Muscle layer of colon (tissue), 2 donors: ENCODE data around the gene SYNPO2.

Source experiments
- H3K27ac ChIP-seq: one replicate; pipeline ENCODE4 v1.7.0; 2013; ENCODE audit warnings: low read depth, mild to moderate bottlenecking, low read length, moderate library complexity
- H3K27me3 ChIP-seq, 2 donors: one replicate each; pipeline ENCODE4 v1.7.0; 2013; ENCODE audit warnings: low read length in 2 of 2, mild to moderate bottlenecking in 2 of 2; ENCODE audit not compliant: insufficient read depth in 2 of 2, control insufficient read depth in 1 of 2
- H3K36me3 ChIP-seq: one replicate; pipeline ENCODE4 v1.7.0; 2013; ENCODE audit warnings: mild to moderate bottlenecking, low read length; ENCODE audit not compliant: insufficient read depth
- H3K4me1 ChIP-seq: one replicate; pipeline ENCODE4 v1.7.0; 2013; ENCODE audit warnings: mild to moderate bottlenecking, low read length; ENCODE audit not compliant: insufficient read depth
- H3K4me3 ChIP-seq, 2 donors: one replicate each; pipeline ENCODE4 v1.7.0; 2013; ENCODE audit warnings: low read length in 2 of 2, low read depth in 1 of 2, mild to moderate bottlenecking in 1 of 2, moderate library complexity in 1 of 2
- H3K9ac ChIP-seq: one replicate; pipeline ENCODE4 v1.7.0; 2013; ENCODE audit warnings: low read length
- H3K9me3 ChIP-seq: one replicate; pipeline ENCODE4 v1.7.0; 2013; ENCODE audit warnings: mild to moderate bottlenecking, low read length
- donor health status: abdominal sarcoma.
- donor health status: Adenocarcinoma of cecum.

SYNPO2 gene

GRCh38 chr4:118941149-118941548 is 52.5 kb downstream of the SYNPO2 start:
- no peaks in the 10 kb centered on the region for H3K27me3 ChIP-seq
- no peaks in the 10 kb centered on the region for H3K36me3 ChIP-seq
- H3K9ac ChIP-seq, result peak overlapping the region; percentile 23
- no peaks in the 10 kb centered on the region for H3K9me3 ChIP-seq
- peak overlapping the region in 1 of 2 donors; percentile 26 for H3K4me3 ChIP-seq
- peak overlapping the region; percentile 82 for H3K27ac ChIP-seq
- peaks cover 55% of the 10 kb centered on the region for H3K4me1 ChIP-seq

GRCh38 chr4:118941799-118942198 is 53.1 kb downstream of the SYNPO2 start:
- Histone ChIP-seq H3K27ac (peak overlapping the region; percentile 82), H3K9ac (peak overlapping the region; percentile 23), H3K9me3 (no peaks in the 10 kb centered on the region), H3K4me3 (peak overlapping the region in 1 of 2 donors; percentile 26), H3K4me1 (peaks cover 60% of the 10 kb centered on the region), H3K36me3 (no peaks in the 10 kb centered on the region), H3K27me3 (no peaks in the 10 kb centered on the region)

GRCh38 chr4:118942465-118942864 is 53.8 kb downstream of the SYNPO2 start:
- Histone ChIP-seq H3K4me3 (no peak overlapping the region), H3K9me3 (no peaks in the 10 kb centered on the region), H3K27me3 (no peaks in the 10 kb centered on the region), H3K36me3 (no peaks in the 10 kb centered on the region), H3K4me1 (peaks cover 67% of the 10 kb centered on the region), H3K27ac (peak overlapping the region; percentile 82), H3K9ac (no peak overlapping the region)

GRCh38 chr4:118947095-118947494 is 58.4 kb downstream of the SYNPO2 start:
- peak overlapping the region; percentile 53 for H3K27ac ChIP-seq
- peaks cover 77% of the 10 kb centered on the region for H3K4me1 ChIP-seq
- no peak overlapping the region for H3K9ac ChIP-seq
- no peaks in the 10 kb centered on the region for H3K9me3 ChIP-seq
- no peaks in the 10 kb centered on the region for H3K27me3 ChIP-seq
- H3K36me3 ChIP-seq, result no peaks in the 10 kb centered on the region
- no peak overlapping the region for H3K4me3 ChIP-seq

- Histone ChIP-seq H3K27me3 (no peaks in the 10 kb centered on the region), H3K4me1 (peaks cover 74% of the 10 kb centered on the region), H3K9ac (no peak overlapping the region), H3K4me3 (no peak overlapping the region), H3K27ac (peak overlapping the region; percentile 14), H3K9me3 (no peaks in the 10 kb centered on the region), H3K36me3 (no peaks in the 10 kb centered on the region)
Observed at GRCh38 chr4:118948545-118949144, 60.0 kb downstream of the SYNPO2 start.

- H3K9ac ChIP-seq, result no peak overlapping the region
- no peaks in the 10 kb centered on the region for H3K27me3 ChIP-seq
- H3K9me3 ChIP-seq, result no peaks in the 10 kb centered on the region
- H3K27ac ChIP-seq, result no peak overlapping the region
- no peak overlapping the region for H3K4me3 ChIP-seq
- H3K4me1 ChIP-seq, result peaks cover 76% of the 10 kb centered on the region
- no peaks in the 10 kb centered on the region for H3K36me3 ChIP-seq
Observed at GRCh38 chr4:118950224-118950623, 61.6 kb downstream of the SYNPO2 start.

- Histone ChIP-seq H3K36me3 (no peaks in the 10 kb centered on the region), H3K4me3 (no peak overlapping the region), H3K4me1 (peaks cover 82% of the 10 kb centered on the region), H3K27ac (no peak overlapping the region), H3K9me3 (no peaks in the 10 kb centered on the region), H3K27me3 (no peaks in the 10 kb centered on the region), H3K9ac (no peak overlapping the region)
Observed at GRCh38 chr4:118950929-118951570, 62.4 kb downstream of the SYNPO2 start.

- no peaks in the 10 kb centered on the region for H3K27me3 ChIP-seq
- H3K27ac ChIP-seq, result peak overlapping the region; percentile 65
Observed at GRCh38 chr4:118953276-118953675, 64.6 kb downstream of the SYNPO2 start.

GRCh38 chr4:118954246-118954645 is 65.6 kb downstream of the SYNPO2 start:
- Histone ChIP-seq H3K4me3 (no peak overlapping the region), H3K4me1 (peaks cover 75% of the 10 kb centered on the region), H3K36me3 (no peaks in the 10 kb centered on the region), H3K27me3 (no peaks in the 10 kb centered on the region), H3K27ac (peak overlapping the region; percentile 65), H3K9me3 (no peaks in the 10 kb centered on the region), H3K9ac (no peak overlapping the region)

More at GRCh38 chr4:118953276-118953675, 64.6 kb downstream of the SYNPO2 start:
- Histone ChIP-seq H3K9me3 (no peaks in the 10 kb centered on the region), H3K36me3 (no peaks in the 10 kb centered on the region), H3K4me1 (peaks cover 75% of the 10 kb centered on the region), H3K4me3 (no peak overlapping the region), H3K9ac (no peak overlapping the region)

- Histone ChIP-seq H3K27ac (peak overlapping the region; percentile 18), H3K36me3 (peaks cover 8% of the 10 kb centered on the region), H3K4me1 (peaks cover 82% of the 10 kb centered on the region), H3K9me3 (no peaks in the 10 kb centered on the region), H3K9ac (no peak overlapping the region), H3K4me3 (no peak overlapping the region), H3K27me3 (no peaks in the 10 kb centered on the region)
Observed at GRCh38 chr4:118955515-118955914, 66.9 kb downstream of the SYNPO2 start.

GRCh38 chr4:118957722-118958445 is 69.2 kb downstream of the SYNPO2 start:
- no peak overlapping the region for H3K9ac ChIP-seq
- H3K4me3 ChIP-seq, result no peak overlapping the region
- peak overlapping the region; percentile 47 for H3K27ac ChIP-seq
- peaks cover 80% of the 10 kb centered on the region for H3K4me1 ChIP-seq
- no peaks in the 10 kb centered on the region for H3K9me3 ChIP-seq
- peaks cover 8% of the 10 kb centered on the region for H3K36me3 ChIP-seq
- H3K27me3 ChIP-seq, result no peaks in the 10 kb centered on the region
